Astrocyte of the cerebellum (primary cell): Measurements from ENCODE around the gene TIMM17A.

Source experiments
- DNase-seq: peaks from one replicate; pipeline ENCODE4 v3.0.0-alpha.2; 2011; ENCODE audit warnings: low read depth
- H3K4me3 ChIP-seq: 2 replicates; pipeline ENCODE4 v1.5.1; 2011; ENCODE audit warnings: mild to moderate bottlenecking, low read depth, low read length, moderate library complexity
- in situ Hi-C: cut with HindIII; loops from 2 replicates; pipeline ENCODE4 v1.10.0; 2017; ENCODE audit warnings: low sequenced_read_pairs
- TF ChIP-seq, protein P1 (sequence below): IDR thresholded peaks from 2 replicates; pipeline ENCODE4 v1.5.1; 2012; ENCODE audit warnings: low read length, low read depth, moderate library complexity, mild to moderate bottlenecking; ENCODE audit errors: missing control alignments

TIMM17A gene

DNA sequence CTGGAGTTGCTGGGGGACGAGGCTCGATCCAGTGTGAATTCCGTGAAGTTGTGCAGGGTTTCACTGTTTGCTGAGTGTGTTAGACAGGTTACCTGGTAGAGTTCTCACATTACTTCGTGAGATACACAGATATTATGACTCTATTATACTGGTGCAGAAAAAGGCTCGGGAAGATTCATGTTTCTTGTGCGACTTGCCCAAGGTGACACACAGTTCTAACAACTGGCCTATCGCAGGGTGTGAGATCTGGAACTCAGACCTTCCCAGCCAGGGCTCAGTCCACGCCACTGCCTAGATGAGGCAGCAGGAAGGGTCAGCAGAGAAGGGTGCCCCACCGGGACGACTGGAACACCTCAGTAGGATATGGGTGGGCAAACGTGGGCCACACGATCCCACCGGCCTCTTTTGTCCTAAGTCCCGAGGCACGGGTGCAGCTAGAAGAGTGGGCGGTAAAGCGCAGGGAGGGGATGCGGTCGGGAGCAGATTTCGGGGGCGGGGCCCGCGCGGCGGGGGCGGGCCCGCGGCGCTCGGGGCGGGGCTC, 26.8 kb downstream of the TIMM17A start:
- H3K4me3 ChIP-seq, result peak overlapping the region; percentile 70
- DNase-seq, result no peak
- TF ChIP-seq, protein P1, sequence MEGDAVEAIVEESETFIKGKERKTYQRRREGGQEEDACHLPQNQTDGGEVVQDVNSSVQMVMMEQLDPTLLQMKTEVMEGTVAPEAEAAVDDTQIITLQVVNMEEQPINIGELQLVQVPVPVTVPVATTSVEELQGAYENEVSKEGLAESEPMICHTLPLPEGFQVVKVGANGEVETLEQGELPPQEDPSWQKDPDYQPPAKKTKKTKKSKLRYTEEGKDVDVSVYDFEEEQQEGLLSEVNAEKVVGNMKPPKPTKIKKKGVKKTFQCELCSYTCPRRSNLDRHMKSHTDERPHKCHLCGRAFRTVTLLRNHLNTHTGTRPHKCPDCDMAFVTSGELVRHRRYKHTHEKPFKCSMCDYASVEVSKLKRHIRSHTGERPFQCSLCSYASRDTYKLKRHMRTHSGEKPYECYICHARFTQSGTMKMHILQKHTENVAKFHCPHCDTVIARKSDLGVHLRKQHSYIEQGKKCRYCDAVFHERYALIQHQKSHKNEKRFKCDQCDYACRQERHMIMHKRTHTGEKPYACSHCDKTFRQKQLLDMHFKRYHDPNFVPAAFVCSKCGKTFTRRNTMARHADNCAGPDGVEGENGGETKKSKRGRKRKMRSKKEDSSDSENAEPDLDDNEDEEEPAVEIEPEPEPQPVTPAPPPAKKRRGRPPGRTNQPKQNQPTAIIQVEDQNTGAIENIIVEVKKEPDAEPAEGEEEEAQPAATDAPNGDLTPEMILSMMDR, result no peak
- in situ Hi-C loops, result no loop called here

DNA sequence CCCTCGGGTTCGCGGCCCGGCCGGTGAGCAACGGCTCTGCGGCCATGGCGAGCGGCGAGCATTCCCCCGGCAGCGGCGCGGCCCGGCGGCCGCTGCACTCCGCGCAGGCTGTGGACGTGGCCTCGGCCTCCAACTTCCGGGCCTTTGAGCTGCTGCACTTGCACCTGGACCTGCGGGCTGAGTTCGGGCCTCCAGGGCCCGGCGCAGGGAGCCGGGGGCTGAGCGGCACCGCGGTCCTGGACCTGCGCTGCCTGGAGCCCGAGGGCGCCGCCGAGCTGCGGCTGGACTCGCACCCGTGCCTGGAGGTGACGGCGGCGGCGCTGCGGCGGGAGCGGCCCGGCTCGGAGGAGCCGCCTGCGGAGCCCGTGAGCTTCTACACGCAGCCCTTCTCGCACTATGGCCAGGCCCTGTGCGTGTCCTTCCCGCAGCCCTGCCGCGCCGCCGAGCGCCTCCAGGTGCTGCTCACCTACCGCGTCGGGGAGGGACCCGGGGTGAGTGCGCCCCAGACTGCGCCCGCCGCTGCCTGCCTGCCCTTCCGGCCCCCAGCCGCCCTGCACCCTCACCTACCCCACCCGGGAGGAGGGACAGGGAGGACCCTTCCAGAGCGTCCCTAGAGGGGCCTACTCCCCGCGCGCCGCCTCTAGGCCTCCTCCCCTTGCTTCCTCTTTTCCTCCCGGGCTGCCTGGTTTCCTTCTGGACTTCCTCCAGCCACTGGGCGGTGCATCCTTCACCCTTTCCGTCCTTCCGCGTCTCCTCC, 27.5 kb downstream of the TIMM17A start, which contains the start of gene RNPEP:
TSS of gene RNPEP (plus strand) at position 26 of the 757 bp plus-strand sequence. CDS start at position 45, 19 bp downstream.
- TF ChIP-seq, protein P1, result no peak
- in situ Hi-C loops, result no loop called here
- H3K4me3 ChIP-seq, result peak within 1 kb of the TSS; percentile 70
- peak; percentile 26 for DNase-seq

DNA sequence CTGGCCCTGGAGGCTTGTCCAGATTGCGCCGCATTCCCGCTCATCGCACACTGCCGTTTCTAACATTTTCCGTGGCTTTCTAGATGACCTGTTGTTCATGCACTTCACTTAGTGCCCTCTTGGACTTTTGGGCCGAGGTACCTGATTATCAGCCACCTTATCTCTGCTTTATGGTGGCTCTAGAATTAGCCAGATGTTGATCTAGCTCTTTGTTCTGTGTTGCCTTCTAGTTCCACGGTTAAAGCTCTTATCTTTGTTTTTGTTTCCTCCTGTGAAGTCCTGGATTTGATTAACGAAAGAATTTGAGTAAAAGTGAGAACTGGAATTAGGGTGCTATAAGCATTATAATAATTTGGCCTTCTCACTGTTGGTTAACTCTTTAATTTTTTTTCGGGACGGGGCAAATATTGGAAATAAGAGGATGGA, 28.1 kb downstream of the TIMM17A start:
- in situ Hi-C loops, result no loop called here
- H3K4me3 ChIP-seq, result peak overlapping the region; percentile 70
- TF ChIP-seq, protein P1, result peak; percentile 3
- no peak for DNase-seq

DNA sequence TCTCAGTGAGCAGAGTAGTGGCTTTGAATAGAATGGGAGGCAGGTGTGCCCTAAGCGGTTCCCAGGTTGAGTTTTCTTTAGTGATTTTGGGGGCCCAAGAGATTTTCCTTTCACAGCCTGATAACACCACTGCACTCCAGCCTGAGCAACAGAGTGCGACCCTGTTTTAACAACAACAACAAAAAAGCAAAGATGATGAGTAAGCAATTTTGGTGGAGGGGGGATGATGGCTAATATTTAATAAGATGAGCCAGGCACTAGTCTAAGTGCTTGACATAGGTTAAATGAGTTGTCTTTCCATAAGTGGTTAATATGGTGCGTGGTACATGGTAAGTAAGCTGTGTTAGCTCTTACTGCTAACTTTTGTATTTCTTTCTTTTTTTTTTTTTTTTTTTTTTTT, 29.1 kb downstream of the TIMM17A start:
- in situ Hi-C loops, result no loop called here
- H3K4me3 ChIP-seq, result no peak overlapping the region
- TF ChIP-seq, protein P1, result no peak
- DNase-seq, result no peak

DNA sequence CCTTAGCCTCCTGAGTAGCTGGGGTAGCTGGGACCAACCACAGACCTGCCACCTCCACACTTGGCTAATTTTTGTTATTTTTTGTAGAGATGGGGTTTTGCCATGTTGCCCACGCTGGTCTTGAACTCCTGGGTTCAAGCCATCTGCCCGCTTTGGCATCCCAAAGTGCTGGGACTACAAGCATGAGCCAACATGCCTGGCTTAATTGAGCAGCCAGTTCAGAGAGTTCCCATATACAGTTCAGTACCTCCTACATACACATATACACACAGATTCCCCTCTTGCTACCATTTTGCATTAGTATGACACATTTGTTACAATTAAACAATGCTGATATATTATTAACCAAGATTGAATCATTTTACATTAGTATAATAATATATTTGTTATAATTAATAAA, 30.1 kb downstream of the TIMM17A start:
- in situ Hi-C loops, result no loop called here
- no peak for DNase-seq
- H3K4me3 ChIP-seq, result no peak overlapping the region
- TF ChIP-seq, protein P1, result no peak

DNA sequence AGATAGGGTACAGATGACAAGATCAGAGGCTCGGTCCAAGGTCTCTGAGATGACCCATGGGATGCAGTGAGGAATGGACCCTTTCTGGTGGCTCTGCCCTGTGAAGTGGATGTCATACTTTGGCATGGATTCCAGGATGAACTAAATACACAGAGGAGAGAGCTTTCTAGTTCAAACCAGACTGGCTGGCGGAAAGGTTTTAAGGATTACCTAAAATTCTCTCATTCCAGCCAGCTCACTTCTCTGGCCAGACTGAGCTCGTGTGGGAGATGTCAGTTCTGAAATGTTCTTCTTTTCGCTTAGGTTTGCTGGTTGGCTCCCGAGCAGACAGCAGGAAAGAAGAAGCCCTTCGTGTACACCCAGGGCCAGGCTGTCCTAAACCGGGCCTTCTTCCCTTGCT, 33.3 kb downstream of the TIMM17A start:
- TF ChIP-seq, protein P1, result no peak
- DNase-seq, result no peak
- in situ Hi-C loops, result no loop called here
- no peak overlapping the region for H3K4me3 ChIP-seq
